ENCODE data around the gene GRID1.

DNA sequence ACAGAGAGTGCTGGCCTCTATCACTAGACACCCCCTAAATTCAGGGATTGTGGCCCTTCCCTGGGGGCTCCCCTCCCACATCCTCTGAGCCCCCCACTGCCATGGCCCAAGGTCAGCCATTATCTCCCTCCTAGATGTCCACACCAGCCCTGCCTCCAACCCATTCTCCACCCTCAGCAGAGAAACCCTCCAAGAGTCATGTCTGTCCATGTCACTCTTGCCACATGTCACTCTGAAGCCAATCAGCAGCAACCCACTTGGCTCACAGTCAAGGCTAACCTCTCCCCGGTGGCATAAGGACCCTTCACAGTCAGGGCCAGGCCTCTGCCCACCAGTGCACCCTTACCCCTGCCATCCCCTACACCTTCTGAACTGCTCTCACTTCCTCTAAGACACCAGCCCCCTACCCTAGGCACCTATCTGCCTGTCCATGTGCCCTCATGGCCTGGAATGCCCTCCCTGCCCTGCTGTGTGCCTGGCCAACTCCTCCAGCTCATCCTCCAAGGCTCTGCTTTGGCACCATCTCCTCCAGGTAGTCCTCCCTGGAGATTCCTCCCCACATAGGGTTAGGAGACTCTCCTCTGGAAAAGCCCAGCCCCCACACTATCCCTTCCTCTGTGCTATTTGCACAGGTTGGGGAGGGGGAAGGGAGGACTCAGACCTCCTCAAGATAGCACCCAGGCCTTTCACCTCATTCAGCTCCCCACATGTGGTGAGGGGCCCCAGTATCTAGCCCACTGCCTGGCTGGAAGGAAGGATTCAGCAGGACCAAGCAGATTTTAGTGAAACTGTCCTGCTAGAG lies 83.7 kb downstream of the GRID1 start:
- TF ChIP-seq EZH2 (IDR thresholded peaks at IDR 0.05; ENCODE audit: borderline replicate concordance, control insufficient read depth, low read depth, low read length) (no peak), FOXM1 (IDR thresholded peaks at IDR 0.05; ENCODE audit: low read depth, low read length) (no peak), ESRRA (IDR thresholded peaks at IDR 0.05; ENCODE audit: low read length) (no peak), ZNF384 (IDR thresholded peaks at IDR 0.05; ENCODE audit: borderline replicate concordance, low read depth, low read length) (no peak), MXI1 (IDR thresholded peaks at IDR 0.05; ENCODE audit: low read depth, low read length) (no peak), TAF1 (IDR thresholded peaks at IDR 0.05; ENCODE audit: borderline replicate concordance, low read depth, low read length) (no peak), CBX5 (IDR thresholded peaks at IDR 0.05; ENCODE audit: low read depth) (no peak)
- TF ChIP-seq, protein P1, sequence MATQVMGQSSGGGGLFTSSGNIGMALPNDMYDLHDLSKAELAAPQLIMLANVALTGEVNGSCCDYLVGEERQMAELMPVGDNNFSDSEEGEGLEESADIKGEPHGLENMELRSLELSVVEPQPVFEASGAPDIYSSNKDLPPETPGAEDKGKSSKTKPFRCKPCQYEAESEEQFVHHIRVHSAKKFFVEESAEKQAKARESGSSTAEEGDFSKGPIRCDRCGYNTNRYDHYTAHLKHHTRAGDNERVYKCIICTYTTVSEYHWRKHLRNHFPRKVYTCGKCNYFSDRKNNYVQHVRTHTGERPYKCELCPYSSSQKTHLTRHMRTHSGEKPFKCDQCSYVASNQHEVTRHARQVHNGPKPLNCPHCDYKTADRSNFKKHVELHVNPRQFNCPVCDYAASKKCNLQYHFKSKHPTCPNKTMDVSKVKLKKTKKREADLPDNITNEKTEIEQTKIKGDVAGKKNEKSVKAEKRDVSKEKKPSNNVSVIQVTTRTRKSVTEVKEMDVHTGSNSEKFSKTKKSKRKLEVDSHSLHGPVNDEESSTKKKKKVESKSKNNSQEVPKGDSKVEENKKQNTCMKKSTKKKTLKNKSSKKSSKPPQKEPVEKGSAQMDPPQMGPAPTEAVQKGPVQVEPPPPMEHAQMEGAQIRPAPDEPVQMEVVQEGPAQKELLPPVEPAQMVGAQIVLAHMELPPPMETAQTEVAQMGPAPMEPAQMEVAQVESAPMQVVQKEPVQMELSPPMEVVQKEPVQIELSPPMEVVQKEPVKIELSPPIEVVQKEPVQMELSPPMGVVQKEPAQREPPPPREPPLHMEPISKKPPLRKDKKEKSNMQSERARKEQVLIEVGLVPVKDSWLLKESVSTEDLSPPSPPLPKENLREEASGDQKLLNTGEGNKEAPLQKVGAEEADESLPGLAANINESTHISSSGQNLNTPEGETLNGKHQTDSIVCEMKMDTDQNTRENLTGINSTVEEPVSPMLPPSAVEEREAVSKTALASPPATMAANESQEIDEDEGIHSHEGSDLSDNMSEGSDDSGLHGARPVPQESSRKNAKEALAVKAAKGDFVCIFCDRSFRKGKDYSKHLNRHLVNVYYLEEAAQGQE (IDR thresholded peaks at IDR 0.05; ENCODE audit: low read depth, low read length) = no peak
- TF ChIP-seq, protein P2, sequence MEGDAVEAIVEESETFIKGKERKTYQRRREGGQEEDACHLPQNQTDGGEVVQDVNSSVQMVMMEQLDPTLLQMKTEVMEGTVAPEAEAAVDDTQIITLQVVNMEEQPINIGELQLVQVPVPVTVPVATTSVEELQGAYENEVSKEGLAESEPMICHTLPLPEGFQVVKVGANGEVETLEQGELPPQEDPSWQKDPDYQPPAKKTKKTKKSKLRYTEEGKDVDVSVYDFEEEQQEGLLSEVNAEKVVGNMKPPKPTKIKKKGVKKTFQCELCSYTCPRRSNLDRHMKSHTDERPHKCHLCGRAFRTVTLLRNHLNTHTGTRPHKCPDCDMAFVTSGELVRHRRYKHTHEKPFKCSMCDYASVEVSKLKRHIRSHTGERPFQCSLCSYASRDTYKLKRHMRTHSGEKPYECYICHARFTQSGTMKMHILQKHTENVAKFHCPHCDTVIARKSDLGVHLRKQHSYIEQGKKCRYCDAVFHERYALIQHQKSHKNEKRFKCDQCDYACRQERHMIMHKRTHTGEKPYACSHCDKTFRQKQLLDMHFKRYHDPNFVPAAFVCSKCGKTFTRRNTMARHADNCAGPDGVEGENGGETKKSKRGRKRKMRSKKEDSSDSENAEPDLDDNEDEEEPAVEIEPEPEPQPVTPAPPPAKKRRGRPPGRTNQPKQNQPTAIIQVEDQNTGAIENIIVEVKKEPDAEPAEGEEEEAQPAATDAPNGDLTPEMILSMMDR (IDR thresholded peaks at IDR 0.05 in 2 of 3, conservative IDR thresholded peaks at IDR 0.05 in 1 of 3; ENCODE audit: control insufficient read depth in 2 of 3, extremely low read depth in 1 of 3, insufficient read depth in 1 of 3, low read depth in 3 of 3, low read length in 3 of 3) = no peak
